OCI-LY3 (cell line): ENCODE results near the gene STK33.

Experiments used
- EZH2phosphoT487 ChIP-seq: fragments of 200-600 bp; shearing (Covaris generic); IDR thresholded peaks from 2 replicates; pipeline ENCODE4 v1.6.1; 2018; ENCODE audit warnings: antibody characterized with exemption, mixed run types, low read depth
- TF ChIP-seq, protein P1 (sequence below): fragments of 200-600, 300-600 bp; sonication (generic); IDR thresholded peaks from 2 replicates; pipeline ENCODE4 v1.5.1; 2014; ENCODE audit warnings: antibody characterized with exemption, low read length, low read depth

DNA sequence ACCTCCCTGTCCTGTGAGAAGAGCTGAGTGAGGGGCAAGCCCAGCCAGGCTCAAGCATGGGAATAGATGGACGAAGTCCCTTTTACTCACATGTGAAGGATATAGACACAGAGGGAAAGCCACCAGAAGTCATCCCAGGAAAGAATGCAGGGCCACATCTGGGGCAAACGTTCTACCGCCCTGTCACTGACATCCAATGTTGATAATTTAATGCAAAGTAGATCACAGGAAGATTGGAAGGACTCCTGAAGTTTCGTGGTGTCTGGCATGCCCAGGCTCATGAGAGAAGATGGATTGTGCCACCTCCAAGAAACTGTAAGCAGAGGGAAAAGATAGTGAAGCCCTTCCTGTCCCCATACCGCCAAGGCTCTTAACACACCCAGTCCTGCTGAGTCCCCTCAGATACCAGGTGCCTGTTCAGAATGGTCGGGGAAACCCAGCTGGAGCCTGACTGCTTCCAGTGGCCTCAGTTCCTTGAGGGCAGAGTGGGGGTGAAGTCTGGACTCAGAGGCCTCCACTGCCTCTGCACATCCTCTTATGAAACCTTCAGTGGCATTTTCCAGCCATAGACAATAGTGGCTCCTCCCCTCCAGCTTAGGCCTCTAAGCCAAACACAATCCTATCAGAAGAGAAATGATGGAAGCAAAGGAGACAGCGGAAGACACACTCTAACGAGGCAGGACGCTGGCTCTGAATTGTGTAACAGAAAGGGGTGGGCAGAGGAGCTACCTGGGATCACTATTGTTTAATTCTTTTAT, 7.5 kb upstream of the STK33 start:
- TF ChIP-seq, protein P1, sequence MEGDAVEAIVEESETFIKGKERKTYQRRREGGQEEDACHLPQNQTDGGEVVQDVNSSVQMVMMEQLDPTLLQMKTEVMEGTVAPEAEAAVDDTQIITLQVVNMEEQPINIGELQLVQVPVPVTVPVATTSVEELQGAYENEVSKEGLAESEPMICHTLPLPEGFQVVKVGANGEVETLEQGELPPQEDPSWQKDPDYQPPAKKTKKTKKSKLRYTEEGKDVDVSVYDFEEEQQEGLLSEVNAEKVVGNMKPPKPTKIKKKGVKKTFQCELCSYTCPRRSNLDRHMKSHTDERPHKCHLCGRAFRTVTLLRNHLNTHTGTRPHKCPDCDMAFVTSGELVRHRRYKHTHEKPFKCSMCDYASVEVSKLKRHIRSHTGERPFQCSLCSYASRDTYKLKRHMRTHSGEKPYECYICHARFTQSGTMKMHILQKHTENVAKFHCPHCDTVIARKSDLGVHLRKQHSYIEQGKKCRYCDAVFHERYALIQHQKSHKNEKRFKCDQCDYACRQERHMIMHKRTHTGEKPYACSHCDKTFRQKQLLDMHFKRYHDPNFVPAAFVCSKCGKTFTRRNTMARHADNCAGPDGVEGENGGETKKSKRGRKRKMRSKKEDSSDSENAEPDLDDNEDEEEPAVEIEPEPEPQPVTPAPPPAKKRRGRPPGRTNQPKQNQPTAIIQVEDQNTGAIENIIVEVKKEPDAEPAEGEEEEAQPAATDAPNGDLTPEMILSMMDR: no peak
- TF ChIP-seq EZH2phosphoT487: no peak
